Small intestine (tissue), 7 donors: Measurements from ENCODE around the gene NDUFV1. TPM values are rescaled to one million over a fixed set of nuclear protein-coding genes. Genes with fewer than 3 reads are reported as not detected.

Experiments
- DNase-seq, 2 donors: peaks; one replicate each; pipeline versions ENCODE4 v3.0.0 to v3.0.0-alpha.2; 2013
- FAIRE-seq: peaks from 2 replicates; lab custom pipeline; 2012; peaks lifted over from hg19 to GRCh38; lab: Jason Lieb, UNC
- H3K27ac ChIP-seq, 3 donors: one replicate each; pipeline ENCODE4 v1.5.1; 2013; ENCODE audit warnings: low read length in 2 of 3, mild to moderate bottlenecking in 2 of 3, control low read depth in 1 of 3, inconsistent platforms in 1 of 3, low read depth in 1 of 3, moderate library complexity in 1 of 3
- H3K27me3 ChIP-seq, 3 donors: one replicate each; pipeline ENCODE4 v1.6.1; 2013; ENCODE audit warnings: low read length in 3 of 3, inconsistent platforms in 1 of 3; ENCODE audit not compliant: control insufficient read depth in 3 of 3, insufficient read depth in 3 of 3
- H3K36me3 ChIP-seq, 3 donors: one replicate each; pipeline ENCODE4 v1.6.1; 2013; ENCODE audit warnings: low read length in 3 of 3, inconsistent platforms in 1 of 3, low read depth in 1 of 3, mild to moderate bottlenecking in 1 of 3, moderate library complexity in 1 of 3; ENCODE audit not compliant: control insufficient read depth in 3 of 3, insufficient read depth in 2 of 3
- H3K4me1 ChIP-seq, 3 donors: one replicate each; pipeline ENCODE4 v1.6.1; 2013; ENCODE audit warnings: low read length in 2 of 3, inconsistent platforms in 1 of 3, low read depth in 1 of 3, mild to moderate bottlenecking in 1 of 3, moderate library complexity in 1 of 3; ENCODE audit not compliant: control insufficient read depth in 3 of 3, insufficient read depth in 2 of 3
- H3K4me3 ChIP-seq, 3 donors: one replicate each; pipeline ENCODE4 v1.5.1; 2013; ENCODE audit warnings: low read length in 3 of 3, control low read depth in 1 of 3, inconsistent platforms in 1 of 3, low read depth in 1 of 3, mild to moderate bottlenecking in 1 of 3, moderate library complexity in 1 of 3
- H3K9me3 ChIP-seq, 2 donors: one replicate each; pipeline ENCODE4 v1.6.1; 2013; ENCODE audit warnings: low read depth in 1 of 2, low read length in 1 of 2; ENCODE audit not compliant: control insufficient read depth in 2 of 2, insufficient read depth in 1 of 2
- WGBS, 3 donors: extraction: QIAGEN DNeasy Blood & Tissue Kit; methylation state at CpG; one replicate each; pipeline ENCODE4 v1.1.7; 2013; 5-methylcytosine and 5-hydroxymethylcytosine counted together
- polyA plus RNA-seq, 4 donors: library from polyadenylated mRNA; stranded (reverse) in 3 of 4; unstranded in 1 of 4; fragments of 200-250 nt in 3 of 4; fragments of 120-200 nt in 1 of 4; gene quantifications; one replicate each; pipeline versions ENCODE4 v1.2.1 to v1.2.3, GENCODE V29; 2013
- donor health status: healthy with polysubstance abuse.
- donor health status: control.
- donor health status: control.
- donor health status: Bipolar disorder and iron deficiency.
- donor health status: healthy.

NDUFV1 gene
- polyA plus RNA-seq, 4 donors, result 170 to 361 (median 249) TPM

GRCh38 chr11:67610302-67610868, 3.6 kb downstream of the NDUFV1 start:
- Histone ChIP-seq H3K9me3 (no peaks in the 10 kb centered on the region), H3K27me3 (peaks cover 0 to 4% (median 0%) of the 10 kb centered on the region in 3 donors), H3K36me3 (peaks cover 0 to 51% (median 16%) of the 10 kb centered on the region in 3 donors), H3K27ac (no peak overlapping the region), H3K4me1 (peaks cover 0 to 18% (median 0%) of the 10 kb centered on the region in 3 donors), H3K4me3 (no peak overlapping the region)
- DNase-seq (no peak), FAIRE-seq (no peak)
- WGBS, 3 donors, result 85 to 90% (median 90%) methylated on average over 15 of the region's 15 CpGs

- Histone ChIP-seq H3K4me3 (no peak overlapping the region), H3K27me3 (peaks cover 0 to 10% (median 0%) of the 10 kb centered on the region in 3 donors), H3K36me3 (peaks cover 0 to 51% (median 16%) of the 10 kb centered on the region in 3 donors), H3K9me3 (no peaks in the 10 kb centered on the region), H3K27ac (no peak overlapping the region), H3K4me1 (peaks cover 0 to 21% (median 0%) of the 10 kb centered on the region in 3 donors)
- FAIRE-seq, result no peak
- 93% methylated on average over 14 of the region's 14 CpGs for whole genome bisulfite sequencing, 3 donors
- DNase-seq, result no peak
Measured at GRCh38 chr11:67611165-67611564, 4.4 kb downstream of the NDUFV1 start.

- FAIRE-seq (no peak), DNase-seq (no peak)
- Histone ChIP-seq H3K27ac (no peak overlapping the region), H3K36me3 (peaks cover 0 to 51% (median 16%) of the 10 kb centered on the region in 3 donors), H3K27me3 (peaks cover 0 to 10% (median 0%) of the 10 kb centered on the region in 3 donors), H3K4me3 (no peak overlapping the region), H3K9me3 (no peaks in the 10 kb centered on the region), H3K4me1 (peaks cover 0 to 21% (median 0%) of the 10 kb centered on the region in 3 donors)
- 86 to 92% (median 91%) methylated on average over 36 to 37 of the region's 37 CpGs for WGBS, 3 donors
Measured at GRCh38 chr11:67611704-67612587, 5.2 kb downstream of the NDUFV1 start.

GRCh38 chr11:67612751-67613150, 6.0 kb downstream of the NDUFV1 start:
- FAIRE-seq (no peak), DNase-seq (no peak)
- Histone ChIP-seq H3K9me3 (no peaks in the 10 kb centered on the region), H3K4me1 (peaks cover 0 to 19% (median 0%) of the 10 kb centered on the region in 3 donors), H3K27me3 (peaks cover 0 to 10% (median 0%) of the 10 kb centered on the region in 3 donors), H3K27ac (no peak overlapping the region), H3K36me3 (peaks cover 0 to 51% (median 16%) of the 10 kb centered on the region in 3 donors), H3K4me3 (no peak overlapping the region)
- 87 to 93% (median 88%) methylated on average over 12 to 13 of the region's 13 CpGs for WGBS, 3 donors

GRCh38 chr11:67613313-67613959, 6.7 kb downstream of the NDUFV1 start:
- Histone ChIP-seq H3K36me3 (peaks cover 0 to 47% (median 16%) of the 10 kb centered on the region in 3 donors), H3K27me3 (peaks cover 0 to 10% (median 0%) of the 10 kb centered on the region in 3 donors), H3K9me3 (no peaks in the 10 kb centered on the region), H3K27ac (peak overlapping the region; percentile 29 to 76 (median 68)), H3K4me3 (no peak overlapping the region), H3K4me1 (peaks cover 0 to 13% (median 0%) of the 10 kb centered on the region in 3 donors)
- FAIRE-seq, result no peak
- 81 to 83% (median 82%) methylated on average over 17 of the region's 17 CpGs for WGBS, 3 donors
- no peak for DNase-seq

GRCh38 chr11:67613960-67614715, 7.4 kb downstream of the NDUFV1 start:
- H3K27ac ChIP-seq, result peak overlapping the region; percentile 29 to 76 (median 68)
- DNase-seq (peak; percentile 67 to 70), FAIRE-seq (no peak)
- H3K9me3 ChIP-seq, result no peaks in the 10 kb centered on the region
- peak overlapping the region in 2 of 3 donors; percentile 39 to 45 for H3K4me3 ChIP-seq
- peaks cover 0 to 10% (median 0%) of the 10 kb centered on the region in 3 donors for H3K27me3 ChIP-seq
- H3K36me3 ChIP-seq, result peaks cover 0 to 43% (median 13%) of the 10 kb centered on the region in 3 donors
- WGBS, 3 donors, result 7 to 19% (median 13%) methylated on average over 22 to 23 of the region's 23 CpGs
- H3K4me1 ChIP-seq, result peaks cover 0 to 13% (median 0%) of the 10 kb centered on the region in 3 donors

- DNase-seq (peak; percentile 59 to 69), FAIRE-seq (no peak)
- Histone ChIP-seq H3K4me1 (peaks cover 0 to 13% (median 0%) of the 10 kb centered on the region in 3 donors), H3K9me3 (no peaks in the 10 kb centered on the region), H3K36me3 (peaks cover 0 to 37% (median 10%) of the 10 kb centered on the region in 3 donors), H3K4me3 (no peak overlapping the region), H3K27ac (peak overlapping the region in 2 of 3 donors; percentile 68 to 76), H3K27me3 (peaks cover 0 to 10% (median 0%) of the 10 kb centered on the region in 3 donors)
- 81 to 86% (median 86%) methylated on average over 18 of the region's 18 CpGs for whole genome bisulfite sequencing, 3 donors
Measured at GRCh38 chr11:67614730-67615714, 8.3 kb downstream of the NDUFV1 start.
